IMR-90 (cell line): ENCODE measurements around the gene COL9A3. TPM values are rescaled to one million over a fixed set of nuclear protein-coding genes. Genes with fewer than 3 reads are reported as not detected.

ENCODE experiments used
- microRNA-seq, 2 experiments: library from miRNA; stranded (forward) in 1 of 2; unstranded in 1 of 2; fragments of 10-50 nt in 1 of 2; fragments of <30 nt in 1 of 2; gene quantifications in 1 of 2; microRNA quantifications in 1 of 2; one replicate each; pipeline versions ENCODE3 to v1.1.0; 2013 to 2020; ENCODE audit not compliant: insufficient read depth in 1 of 2, insufficient read length in 1 of 2, unreplicated experiment in 1 of 2
- polyA plus RNA-seq, 3 experiments: library from polyadenylated mRNA; depleted of rRNA; stranded (reverse); fragments of >200 nt; gene quantifications; 2 replicates each; pipeline ENCODE4 v1.2.3, GENCODE V29; 2012; ENCODE audit warnings: low replicate concordance in 1 of 3
- small RNA-seq, 5 experiments: library from RNA; depleted of rRNA; stranded (forward); fragments of <200 nt; gene quantifications; one replicate each; pipeline ENCODE3, GENCODE V24; 2012
- total RNA-seq: library from RNA; depleted of rRNA; stranded (reverse); fragments of >200 nt; gene quantifications from 2 replicates; pipeline ENCODE4 v1.2.3, GENCODE V29; 2012; rRNA removed

COL9A3 gene
- total and polyA plus RNA-seq, 2 of the 4 experiments (the other 2 are of a cell fraction), result 0.36 to 1.4 TPM

Small RNA genes within 50 kb of the gene (microRNA-seq; reads per million reads assigned to microRNA genes)
- not detected for gene DPH3P1 (ENCODE audit: insufficient read depth, insufficient read length)

Small RNA genes within 50 kb of the gene (small RNA-seq; reads per million reads assigned to genes)
- 0 reads per million in 5 experiments for gene DPH3P1

Other genes with a start within 250 kb of the COL9A3 start
- gene SLCO4A1, start 174.5 kb upstream of the COL9A3 start, total RNA-seq, result 0.56 and 0.72 TPM in 2 replicates
- gene SLCO4A1, start 174.5 kb upstream of the COL9A3 start, polyA plus RNA-seq (2012; rRNA removed), result 1.1 and 1.5 TPM in 2 replicates
- gene NTSR1, start 108.2 kb upstream of the COL9A3 start, total RNA-seq, result 0.54 and 0.56 TPM in 2 replicates
- 1.8 and 2.3 TPM in 2 replicates for gene NTSR1, start 108.2 kb upstream of the COL9A3 start, polyA plus RNA-seq (2012; rRNA removed)
- 18.3 and 21.9 TPM in 2 replicates for gene MRGBP, start 20.6 kb upstream of the COL9A3 start, total RNA-seq
- gene MRGBP, start 20.6 kb upstream of the COL9A3 start, polyA plus RNA-seq (2012; rRNA removed), result 15.5 and 17.7 TPM in 2 replicates
- gene OGFR, start 12.2 kb upstream of the COL9A3 start, total RNA-seq, result 22.4 and 26.9 TPM in 2 replicates
- gene OGFR, start 12.2 kb upstream of the COL9A3 start, polyA plus RNA-seq (2012; rRNA removed), result 30.1 and 38.2 TPM in 2 replicates
- gene TCFL5, start 44.8 kb downstream of the COL9A3 start, total RNA-seq, result 8.2 and 8.3 TPM in 2 replicates
- 5.6 and 6.0 TPM in 2 replicates for gene TCFL5, start 44.8 kb downstream of the COL9A3 start, polyA plus RNA-seq (2012; rRNA removed)
- gene DIDO1, start 109.5 kb downstream of the COL9A3 start, total RNA-seq, result 28.1 and 38.3 TPM in 2 replicates
- 17.5 and 21.8 TPM in 2 replicates for gene DIDO1, start 109.5 kb downstream of the COL9A3 start, polyA plus RNA-seq (2012; rRNA removed)
- 33.9 and 36.4 TPM in 2 replicates for gene GID8, start 121.1 kb downstream of the COL9A3 start, total RNA-seq
- 18.8 and 21.5 TPM in 2 replicates for gene GID8, start 121.1 kb downstream of the COL9A3 start, polyA plus RNA-seq (2012; rRNA removed)
- gene SLC17A9, start 135.7 kb downstream of the COL9A3 start, total RNA-seq, result 1.4 and 2.2 TPM in 2 replicates
- 14.4 and 17.3 TPM in 2 replicates for gene SLC17A9, start 135.7 kb downstream of the COL9A3 start, polyA plus RNA-seq (2012; rRNA removed)
- not detected in 2 replicates for gene BHLHE23, start 189.9 kb downstream of the COL9A3 start, total RNA-seq
- not detected in 2 replicates for gene BHLHE23, start 189.9 kb downstream of the COL9A3 start, polyA plus RNA-seq (2012; rRNA removed)